K562 (cell line): ENCODE data around the gene PSMD14. TPM values are rescaled to one million over a fixed set of nuclear protein-coding genes. Genes with fewer than 3 reads are reported as not detected.

ENCODE experiments used
- ATAC-seq: fragments of 200-7000 bp; cut with Tn5 transposase; 3 replicates; pipeline ENCODE4 v1.9.1; 2020; ENCODE audit warnings: moderate library complexity
- BruUV-seq: library from RNA; stranded (reverse); fragments of 400-500 nt; replicated peaks from 2 replicates; lab custom pipeline; 2021; lab: Mats Ljungman, UMichigan
- CTCF ChIA-PET: fragments of 300-600 bp; formaldehyde crosslinking; extraction: SDS; loops from one replicate; lab custom pipeline; 2021; ENCODE audit warnings: low intra/inter-chr PET ratio; lab: Yijun Ruan, JAX
- POLR2A ChIA-PET: fragments of 300-600, 350-650 bp; sonication (Branson Sonifier 250); formaldehyde crosslinking; extraction: SDS; loops from one replicate; lab custom pipeline; 2021; ENCODE audit warnings: antibody characterized with exemption, inconsistent platforms; lab: Yijun Ruan, JAX
- DNase-seq, 4 experiments: peaks; one replicate each; pipeline versions ENCODE4 v3.0.0 to v3.0.0-alpha.2; 2011 to 2018; ENCODE audit warnings: low spot score in 3 of 4, mixed read lengths in 3 of 4; ENCODE audit errors: extremely low read depth in 1 of 4
- FAIRE-seq: peaks from 2 replicates; lab custom pipeline; 2011; peaks lifted over from hg19 to GRCh38; lab: Jason Lieb, UNC
- H2AFZ ChIP-seq: 2 replicates; pipeline ENCODE4 v1.6.0; 2011; ENCODE audit warnings: low read depth, low read length, control low read depth, inconsistent platforms
- H3K27ac ChIP-seq: fragments of 200-600 bp; 3 replicates; pipeline ENCODE4 v1.8.0; 2011; ENCODE audit warnings: low read depth, mild to moderate bottlenecking, control low read depth, inconsistent platforms, low read length, moderate library complexity, mixed read lengths; ENCODE audit errors: extremely low read depth
- H3K27me3 ChIP-seq, 2 experiments: fragments of 300-600 bp in 1 of 2; 2 replicates in 1 of 2; 3 replicates in 1 of 2; pipeline versions ENCODE4 v1.6.0 to v1.8.0; 2011; ENCODE audit warnings: inconsistent platforms in 2 of 2, low read length in 2 of 2, mild to moderate bottlenecking in 1 of 2, mixed read lengths in 1 of 2, moderate library complexity in 1 of 2; ENCODE audit not compliant: control insufficient read depth in 2 of 2, insufficient read depth in 2 of 2
- H3K36me3 ChIP-seq: fragments of 300-600 bp; 3 replicates; pipeline ENCODE4 v1.8.0; 2011; ENCODE audit warnings: mild to moderate bottlenecking, low read length, inconsistent platforms; ENCODE audit not compliant: control insufficient read depth, insufficient read depth
- H3K4me1 ChIP-seq, 2 experiments: fragments of 200-600 bp in 1 of 2; replicated peaks in 1 of 2; 2 replicates in 1 of 2; 3 replicates in 1 of 2; pipeline versions ENCODE4 v1.5.1 to v1.8.0; 2011; ENCODE audit warnings: inconsistent platforms in 2 of 2, low read length in 2 of 2, mild to moderate bottlenecking in 1 of 2, mixed read lengths in 1 of 2, moderate library complexity in 1 of 2; ENCODE audit not compliant: control insufficient read depth in 2 of 2, insufficient read depth in 2 of 2
- H3K4me2 ChIP-seq: 2 replicates; pipeline ENCODE4 v1.6.1; 2011; ENCODE audit warnings: low read length, control low read depth, inconsistent platforms, mixed read lengths; ENCODE audit not compliant: insufficient read depth
- H3K4me3 ChIP-seq: fragments of 200-600 bp; sonication (generic), shearing (Covaris generic); 2 replicates; pipeline ENCODE4 v1.5.1; 2016; ENCODE audit warnings: control low read depth, inconsistent platforms
- H3K79me2 ChIP-seq: fragments of 200-600 bp; 3 replicates; pipeline ENCODE4 v1.8.0; 2011; ENCODE audit warnings: low read length, inconsistent platforms; ENCODE audit not compliant: control insufficient read depth, insufficient read depth
- H3K9ac ChIP-seq, 2 experiments: 2 replicates each; pipeline versions ENCODE4 v1.6.0 to v1.6.1; 2011; ENCODE audit warnings: low read depth in 2 of 2, low read length in 2 of 2, control low read depth in 1 of 2, inconsistent platforms in 1 of 2, mild to moderate bottlenecking in 1 of 2, mixed read lengths in 1 of 2; ENCODE audit not compliant: insufficient read depth in 1 of 2
- H3K9me1 ChIP-seq: one replicate; pipeline ENCODE4 v1.6.0; 2011; ENCODE audit warnings: inconsistent platforms, mild to moderate bottlenecking, low read length, moderate library complexity; ENCODE audit not compliant: control insufficient read depth, insufficient read depth
- H3K9me3 ChIP-seq: replicated peaks from 2 replicates; pipeline ENCODE4 v1.5.1; 2011; ENCODE audit warnings: low read depth, low read length, inconsistent platforms; ENCODE audit not compliant: control insufficient read depth, insufficient read depth
- H4K20me1 ChIP-seq: replicated peaks from 2 replicates; pipeline ENCODE4 v1.6.1; 2011; ENCODE audit warnings: low read length, inconsistent platforms, mixed read lengths; ENCODE audit not compliant: control insufficient read depth, insufficient read depth
- ADNP ChIP-seq: fragments of 200-800 bp; sonication (Bioruptor generic); IDR thresholded peaks from 2 replicates; pipeline ENCODE4 v1.6.1; 2016; ENCODE audit warnings: missing genetic modification characterization, missing compliant biosample characterization
- ARHGAP35 ChIP-seq: fragments of 450-650 bp; IDR thresholded peaks from 2 replicates; pipeline ENCODE4 v1.6.1; 2018; ENCODE audit not compliant: partially characterized antibody
- ARID1B ChIP-seq: fragments of 450-650 bp; IDR thresholded peaks from 2 replicates; pipeline ENCODE4 v1.6.1; 2016; ENCODE audit warnings: antibody characterized with exemption, mild to moderate bottlenecking, inconsistent platforms
- BHLHE40 ChIP-seq: IDR thresholded peaks from 2 replicates; pipeline ENCODE4 v1.6.1; 2011; ENCODE audit warnings: low read length, improper control_type of control experiment
- CBFA2T3 ChIP-seq: fragments of 450-650 bp; IDR thresholded peaks from 2 replicates; pipeline ENCODE4 v1.6.1; 2017
- CBX5 ChIP-seq: IDR thresholded peaks from 2 replicates; pipeline ENCODE4 v1.6.1; 2014; ENCODE audit warnings: low read depth, borderline replicate concordance
- DDX20 ChIP-seq: fragments of 450-650 bp; IDR thresholded peaks from 2 replicates; pipeline ENCODE4 v1.6.1; 2016; ENCODE audit warnings: missing genetic modification characterization, low read depth, mild to moderate bottlenecking, missing compliant biosample characterization, moderate library complexity
- FOSL1 ChIP-seq: fragments of 200-800 bp; sonication (Bioruptor generic); conservative IDR thresholded peaks from 2 replicates; pipeline ENCODE4 v1.6.1; 2016; ENCODE audit warnings: missing genetic modification characterization, missing compliant biosample characterization
- FOXM1 ChIP-seq, 2 experiments: fragments of 450-650 bp in 1 of 2; sonication (generic) in 1 of 2; formaldehyde crosslinking in 1 of 2; IDR thresholded peaks; 2 replicates each; pipeline versions ENCODE4 v1.6.1 to v1.9.0; 2017 to 2022; ENCODE audit warnings: low read depth in 2 of 2, mild to moderate bottlenecking in 2 of 2, missing genetic modification reagents in 1 of 2, moderate library complexity in 1 of 2
- HDGF ChIP-seq: fragments of 450-650 bp; IDR thresholded peaks from 2 replicates; pipeline ENCODE4 v1.6.1; 2016
- PHF21A ChIP-seq: fragments of 450-650 bp; IDR thresholded peaks from 2 replicates; pipeline ENCODE4 v1.6.1; 2017; ENCODE audit warnings: low read depth, borderline replicate concordance
- SIRT6 ChIP-seq: IDR thresholded peaks from one replicate; pipeline ENCODE4 v1.6.1; 2012; ENCODE audit warnings: low read depth, mild to moderate bottlenecking, control low read depth, inconsistent platforms, low read length, moderate library complexity
- SMARCA4 ChIP-seq: fragments of 450-650 bp; IDR thresholded peaks from 2 replicates; pipeline ENCODE4 v1.6.1; 2016
- SMARCE1 ChIP-seq: fragments of 450-650 bp; IDR thresholded peaks from 2 replicates; pipeline ENCODE4 v1.7.1; 2016; ENCODE audit warnings: mild to moderate bottlenecking
- SPI1 ChIP-seq: IDR thresholded peaks from 2 replicates; pipeline ENCODE4 v1.6.1; 2011; ENCODE audit warnings: low read depth, low read length, control low read depth, borderline replicate concordance
- TAL1 ChIP-seq: fragments of 450-650 bp; IDR thresholded peaks from 2 replicates; pipeline ENCODE4 v1.6.1; 2016; ENCODE audit warnings: mild to moderate bottlenecking
- TEAD4 ChIP-seq, 2 experiments: sonication (generic) in 1 of 2; formaldehyde crosslinking in 1 of 2; IDR thresholded peaks; 2 replicates each; pipeline versions ENCODE4 v1.6.1 to v1.8.0; 2012 to 2022; ENCODE audit warnings: borderline replicate concordance in 1 of 2, inconsistent platforms in 1 of 2, low read length in 1 of 2, mild to moderate bottlenecking in 1 of 2, missing genetic modification reagents in 1 of 2
- TRIM28 ChIP-seq: fragments of 450-650 bp; IDR thresholded peaks from 2 replicates; pipeline ENCODE4 v1.6.1; 2017
- ZFP36 ChIP-seq: fragments of 150-350 bp; IDR thresholded peaks from 2 replicates; pipeline ENCODE4 v1.6.1; 2018; ENCODE audit warnings: low read length, low read depth; ENCODE audit not compliant: partially characterized antibody
- ZNF561 ChIP-seq: fragments of 450-650 bp; formaldehyde crosslinking; conservative IDR thresholded peaks from 2 replicates; pipeline ENCODE4 v1.4.0; 2020; ENCODE audit warnings: mild to moderate bottlenecking, moderate library complexity
- ZNF764 ChIP-seq: fragments of 250-450 bp; sonication (Bioruptor Pico); IDR thresholded peaks from 2 replicates; pipeline ENCODE4 v1.4.0; 2020; ENCODE audit warnings: low read depth, mild to moderate bottlenecking, moderate library complexity
- WGBS: fragments of 100-300 bp; shearing (Covaris generic); methylation state at CpG from one replicate; pipeline ENCODE4 v1.1.6; 2016; ENCODE audit warnings: low coverage, mixed read lengths; ENCODE audit not compliant: insufficient coverage; ENCODE audit errors: missing lambda C conversion rate; 5-methylcytosine and 5-hydroxymethylcytosine counted together
- in situ Hi-C: fragments of 300-500 bp; cut with MboI; formaldehyde crosslinking; loops from 4 replicates; pipeline ENCODE4 v1.15.0; 2018; ENCODE audit warnings: inconsistent platforms, mixed read lengths
- intact Hi-C: fragments of 100-400 bp; cut with micrococcal nuclease; formaldehyde crosslinking; loops from 2 replicates; pipeline ENCODE4 v1.14.2; 2022
- polyA plus RNA-seq, 8 experiments: library from polyadenylated mRNA; depleted of rRNA in 4 of 8; stranded (reverse) in 5 of 8; unstranded in 3 of 8; fragments of >200 nt; fragmentation: Nextera tagmentation in 2 of 8; fragmentation: Illumina TruSeq in 1 of 8; extraction: Ambion mirVana in 2 of 8; extraction: Trizol in 1 of 8; gene quantifications; 2 replicates each; pipeline versions ENCODE4 v1.2.1 to v1.2.3, GENCODE V29; 2011 to 2014; ENCODE audit warnings: inconsistent platforms in 1 of 8, missing spikeins in 1 of 8
- total RNA-seq, 7 experiments: library from RNA; depleted of rRNA in 6 of 7; stranded (reverse); fragments of >200 nt in 6 of 7; fragmentation: Illumina TruSeq in 2 of 7; extraction: Trizol in 2 of 7; gene quantifications; 2 replicates each; pipeline versions ENCODE4 v1.2.1 to v1.2.3, GENCODE V29; 2011 to 2021; ENCODE audit warnings: low replicate concordance in 1 of 7
- TF ChIP-seq, protein P1 (sequence below): fragments of 250-450 bp; sonication (Bioruptor Pico); IDR thresholded peaks from 2 replicates; pipeline ENCODE4 v1.5.1; 2021; ENCODE audit warnings: mild to moderate bottlenecking

Gene PSMD14
- total and polyA plus RNA-seq, 9 of the 15 experiments (the other 6 are each of a cell fraction or from before 2014, with no cell fraction given), result 151 to 515 (median 228) TPM

GRCh38 chr2:161343235-161343634 is 35.0 kb downstream of the PSMD14 start (continued):
- TF ChIP-seq DDX20 (tag), result no peak

- H3K4me2 ChIP-seq, result no peak overlapping the region
- POLR2A ChIA-PET, result no interaction called here
- DNase-seq, result no peak
Measured at GRCh38 chr2:161344692-161345091, 36.5 kb downstream of the PSMD14 start.

More at GRCh38 chr2:161344692-161345091, 36.5 kb downstream of the PSMD14 start:
- peaks cover 3 to 4% of the 10 kb centered on the region in 2 experiments; a peak in 3 of 5 replicates for H3K4me1 ChIP-seq
- H3K9me3 ChIP-seq, result 0 out of 2 replicates have a peak, but pooled peaks cover 2% of the 10 kb centered on the region
- H3K36me3 ChIP-seq, result peaks cover 22% of the 10 kb centered on the region
- ATAC-seq, result no peak
- in situ Hi-C loops, result no loop called here
- no peak overlapping the region for H3K9ac ChIP-seq
- no peak overlapping the region for H2AFZ ChIP-seq
- no TSS peak for BruUV-seq
- CTCF ChIA-PET, result no interaction called here
- no peaks in the 10 kb centered on the region for H3K27me3 ChIP-seq
- TF ChIP-seq PHF21A, result no peak
- no peak for TF ChIP-seq HDGF
- TF ChIP-seq SPI1, result peak; percentile 56; the same call in 1 of the 2 replicates
- TF ChIP-seq ZNF764 (CRISPR knock-in tag), result no peak
- TF ChIP-seq TRIM28, result no peak
- TF ChIP-seq TEAD4 (IDR thresholded peaks at IDR 0.05; ENCODE audit: low read length), result peak; percentile 35; the same call in 1 of the 2 replicates
- no peak for TF ChIP-seq TEAD4 (CRISPR knock-in tag; IDR thresholded peaks at IDR 0.05; ENCODE audit: borderline replicate concordance)
- TF ChIP-seq ADNP (tag), result 0 out of 2 replicates have a peak, but pooled peaks have one; percentile 24
- TF ChIP-seq CBFA2T3, result peak; percentile 48; the same call in 1 of the 2 replicates
- TF ChIP-seq ARID1B, result peak; percentile 53
- TF ChIP-seq CBX5, result no peak
- no peak for TF ChIP-seq ARHGAP35
- 0 out of 2 replicates have a peak, but pooled peaks have one; percentile 31 for TF ChIP-seq FOXM1 (IDR thresholded peaks at IDR 0.05; ENCODE audit: low read depth)
- TF ChIP-seq FOXM1 (CRISPR knock-in tag; IDR thresholded peaks at IDR 0.05; ENCODE audit: low read depth), result no peak
- TF ChIP-seq, protein P1, sequence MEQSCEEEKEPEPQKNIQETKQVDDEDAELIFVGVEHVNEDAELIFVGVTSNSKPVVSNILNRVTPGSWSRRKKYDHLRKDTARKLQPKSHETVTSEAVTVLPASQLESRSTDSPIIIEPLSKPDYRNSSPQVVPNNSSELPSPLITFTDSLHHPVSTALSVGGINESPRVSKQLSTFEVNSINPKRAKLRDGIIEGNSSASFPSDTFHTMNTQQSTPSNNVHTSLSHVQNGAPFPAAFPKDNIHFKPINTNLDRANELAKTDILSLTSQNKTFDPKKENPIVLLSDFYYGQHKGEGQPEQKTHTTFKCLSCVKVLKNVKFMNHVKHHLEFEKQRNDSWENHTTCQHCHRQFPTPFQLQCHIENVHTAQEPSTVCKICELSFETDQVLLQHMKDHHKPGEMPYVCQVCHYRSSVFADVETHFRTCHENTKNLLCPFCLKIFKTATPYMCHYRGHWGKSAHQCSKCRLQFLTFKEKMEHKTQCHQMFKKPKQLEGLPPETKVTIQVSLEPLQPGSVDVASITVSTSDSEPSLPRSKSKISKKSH (CRISPR knock-in tag), result no peak
- no peak for TF ChIP-seq ZNF561
- 0 out of 2 replicates have a peak, but pooled peaks have one; percentile 30 for TF ChIP-seq FOSL1 (tag)
- no peak for TF ChIP-seq SIRT6
- no peak for TF ChIP-seq BHLHE40
- peak; percentile 19; the same call in 1 of the 2 replicates for TF ChIP-seq TAL1
- 0 out of 2 replicates have a peak, but pooled peaks have one; percentile 33 for TF ChIP-seq SMARCA4
- TF ChIP-seq SMARCE1, result peak; percentile 33; the same call in 1 of the 2 replicates
- TF ChIP-seq ZFP36, result no peak
- TF ChIP-seq, all 486 proteins: peak for 10
- Histone ChIP-seq H4K20me1 (no peaks in the 10 kb centered on the region), H3K4me3 (no peak overlapping the region), H3K79me2 (peaks cover 82% of the 10 kb centered on the region), H3K9me1 (no peaks in the 10 kb centered on the region), H3K27ac (no peak overlapping the region)
- no peak for FAIRE-seq
- intact Hi-C loops, result no loop called here
- WGBS, result 54% methylated on average over 2 of the region's 2 CpGs
